Measurements from ENCODE around the gene PROM1. TPM values are rescaled to one million over a fixed set of nuclear protein-coding genes. Genes with fewer than 3 reads are reported as not detected.

Gene PROM1
- total and polyA plus RNA-seq, 2 experiments from 2014 or later = 36.6 to 66.6 TPM

- DNase-seq (ENCODE audit: low spot score) (no peak), ATAC-seq (no peak)
- Histone ChIP-seq H3K27me3 (ENCODE audit: insufficient read depth) (no peaks in the 10 kb centered on the region), H2AFZ (no peak overlapping the region), H3K36me3 (ENCODE audit: insufficient read depth) (peaks cover 48% of the 10 kb centered on the region), H3F3A (replicated peaks; ENCODE audit: low read depth) (no peaks in the 10 kb centered on the region), H3K4me3 (no peak overlapping the region), H3K79me2 (replicated peaks; ENCODE audit: insufficient read depth) (no peaks in the 10 kb centered on the region), H3K9me2 (ENCODE audit: insufficient read depth) (no peaks in the 10 kb centered on the region), H4K20me1 (replicated peaks; ENCODE audit: insufficient read depth) (peaks cover 2% of the 10 kb centered on the region; the same call in 1 of the 2 replicates), H3K4me1 (ENCODE audit: insufficient read depth) (no peaks in the 10 kb centered on the region), H3K27ac (ENCODE audit: low read depth) (no peak overlapping the region), H3K4me2 (no peak overlapping the region)
- no peaks in the 10 kb centered on the region for H3K4me1 Mint-ChIP-seq
- H3K9me3 Mint-ChIP-seq = 0 out of 3 replicates have a peak, but pooled peaks cover 3% of the 10 kb centered on the region
- H3K27ac Mint-ChIP-seq = peak overlapping the region; percentile 30; the same call in 1 of the 2 replicates
- H3K27me3 Mint-ChIP-seq (ENCODE audit: insufficient read depth, low read depth, poor library complexity) = peaks cover 8% of the 10 kb centered on the region
- H3K36me3 Mint-ChIP-seq (ENCODE audit: low read depth) = peaks cover 84% of the 10 kb centered on the region
- no peak overlapping the region for H3K4me3 Mint-ChIP-seq
- no peak for TF ChIP-seq ZNF331 (CRISPR knock-in tag; IDR thresholded peaks at IDR 0.05; ENCODE audit: low read depth)
- TF ChIP-seq, protein P1, sequence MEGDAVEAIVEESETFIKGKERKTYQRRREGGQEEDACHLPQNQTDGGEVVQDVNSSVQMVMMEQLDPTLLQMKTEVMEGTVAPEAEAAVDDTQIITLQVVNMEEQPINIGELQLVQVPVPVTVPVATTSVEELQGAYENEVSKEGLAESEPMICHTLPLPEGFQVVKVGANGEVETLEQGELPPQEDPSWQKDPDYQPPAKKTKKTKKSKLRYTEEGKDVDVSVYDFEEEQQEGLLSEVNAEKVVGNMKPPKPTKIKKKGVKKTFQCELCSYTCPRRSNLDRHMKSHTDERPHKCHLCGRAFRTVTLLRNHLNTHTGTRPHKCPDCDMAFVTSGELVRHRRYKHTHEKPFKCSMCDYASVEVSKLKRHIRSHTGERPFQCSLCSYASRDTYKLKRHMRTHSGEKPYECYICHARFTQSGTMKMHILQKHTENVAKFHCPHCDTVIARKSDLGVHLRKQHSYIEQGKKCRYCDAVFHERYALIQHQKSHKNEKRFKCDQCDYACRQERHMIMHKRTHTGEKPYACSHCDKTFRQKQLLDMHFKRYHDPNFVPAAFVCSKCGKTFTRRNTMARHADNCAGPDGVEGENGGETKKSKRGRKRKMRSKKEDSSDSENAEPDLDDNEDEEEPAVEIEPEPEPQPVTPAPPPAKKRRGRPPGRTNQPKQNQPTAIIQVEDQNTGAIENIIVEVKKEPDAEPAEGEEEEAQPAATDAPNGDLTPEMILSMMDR (conservative IDR thresholded peaks at IDR 0.05; ENCODE audit: low read depth in 2 of 2) = no peak
- TF ChIP-seq NANOG (IDR thresholded peaks at IDR 0.05; ENCODE audit: borderline replicate concordance) = no peak
- no peak for TF ChIP-seq POLR2AphosphoS5 (IDR thresholded peaks at IDR 0.05; ENCODE audit: low read depth)
- no peak for TF ChIP-seq JUNB (IDR thresholded peaks at IDR 0.05; ENCODE audit: unreplicated experiment)
- TF ChIP-seq, protein P2, sequence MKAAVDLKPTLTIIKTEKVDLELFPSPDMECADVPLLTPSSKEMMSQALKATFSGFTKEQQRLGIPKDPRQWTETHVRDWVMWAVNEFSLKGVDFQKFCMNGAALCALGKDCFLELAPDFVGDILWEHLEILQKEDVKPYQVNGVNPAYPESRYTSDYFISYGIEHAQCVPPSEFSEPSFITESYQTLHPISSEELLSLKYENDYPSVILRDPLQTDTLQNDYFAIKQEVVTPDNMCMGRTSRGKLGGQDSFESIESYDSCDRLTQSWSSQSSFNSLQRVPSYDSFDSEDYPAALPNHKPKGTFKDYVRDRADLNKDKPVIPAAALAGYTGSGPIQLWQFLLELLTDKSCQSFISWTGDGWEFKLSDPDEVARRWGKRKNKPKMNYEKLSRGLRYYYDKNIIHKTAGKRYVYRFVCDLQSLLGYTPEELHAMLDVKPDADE (IDR thresholded peaks at IDR 0.05) = no peak
- TF ChIP-seq ZNF114 (CRISPR knock-in tag; IDR thresholded peaks at IDR 0.05) = no peak
Observed at GRCh38 chr4:15990570-15991285, 93.1 kb downstream of the PROM1 start.

DNA sequence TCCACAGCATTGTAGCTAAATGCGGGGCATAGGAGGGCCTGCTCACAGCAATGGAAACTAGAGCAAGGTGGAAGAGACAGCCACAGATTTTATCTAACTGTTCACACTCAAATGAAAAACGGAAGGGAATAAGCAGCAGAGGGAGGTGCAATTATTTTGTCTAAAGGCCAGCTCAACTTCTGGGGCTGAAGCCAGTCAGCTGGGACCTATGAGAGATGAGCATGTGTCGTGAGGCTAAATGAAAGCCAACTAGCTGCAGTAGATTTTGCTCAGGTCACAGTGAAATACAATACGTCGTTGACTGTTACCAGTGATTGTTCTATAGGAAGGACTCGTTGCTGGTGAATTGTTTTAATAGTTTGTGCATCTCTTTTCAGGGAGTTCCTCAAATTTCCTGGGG is 94.4 kb downstream of the PROM1 start:
- ATAC-seq (no peak), DNase-seq (ENCODE audit: low spot score) (no peak)
- Mint-ChIP-seq H3K9me3 (0 out of 3 replicates have a peak, but pooled peaks cover 6% of the 10 kb centered on the region), H3K36me3 (ENCODE audit: low read depth) (peaks cover 93% of the 10 kb centered on the region), H3K4me1 (no peaks in the 10 kb centered on the region), H3K4me3 (no peak overlapping the region), H3K27ac (no peak overlapping the region), H3K27me3 (ENCODE audit: insufficient read depth, low read depth, poor library complexity) (peaks cover 8% of the 10 kb centered on the region)
- no peak overlapping the region for H3K4me2 ChIP-seq
- no peak overlapping the region for H3K27ac ChIP-seq (ENCODE audit: low read depth)
- peaks cover 61% of the 10 kb centered on the region for H3K36me3 ChIP-seq (ENCODE audit: insufficient read depth)
- H3K4me1 ChIP-seq (ENCODE audit: insufficient read depth) = no peaks in the 10 kb centered on the region
- H3F3A ChIP-seq (replicated peaks; ENCODE audit: low read depth) = no peaks in the 10 kb centered on the region
- H3K4me3 ChIP-seq = no peak overlapping the region
- no peak overlapping the region for H2AFZ ChIP-seq
- no peaks in the 10 kb centered on the region for H3K9me2 ChIP-seq (ENCODE audit: insufficient read depth)
- H3K79me2 ChIP-seq (replicated peaks; ENCODE audit: insufficient read depth) = no peaks in the 10 kb centered on the region
- no peaks in the 10 kb centered on the region for H3K27me3 ChIP-seq (ENCODE audit: insufficient read depth)
- no peaks in the 10 kb centered on the region for H4K20me1 ChIP-seq (replicated peaks; ENCODE audit: insufficient read depth)
- no peak for TF ChIP-seq STAT1 (IDR thresholded peaks at IDR 0.05; ENCODE audit: unreplicated experiment)
- TF ChIP-seq, protein P3, sequence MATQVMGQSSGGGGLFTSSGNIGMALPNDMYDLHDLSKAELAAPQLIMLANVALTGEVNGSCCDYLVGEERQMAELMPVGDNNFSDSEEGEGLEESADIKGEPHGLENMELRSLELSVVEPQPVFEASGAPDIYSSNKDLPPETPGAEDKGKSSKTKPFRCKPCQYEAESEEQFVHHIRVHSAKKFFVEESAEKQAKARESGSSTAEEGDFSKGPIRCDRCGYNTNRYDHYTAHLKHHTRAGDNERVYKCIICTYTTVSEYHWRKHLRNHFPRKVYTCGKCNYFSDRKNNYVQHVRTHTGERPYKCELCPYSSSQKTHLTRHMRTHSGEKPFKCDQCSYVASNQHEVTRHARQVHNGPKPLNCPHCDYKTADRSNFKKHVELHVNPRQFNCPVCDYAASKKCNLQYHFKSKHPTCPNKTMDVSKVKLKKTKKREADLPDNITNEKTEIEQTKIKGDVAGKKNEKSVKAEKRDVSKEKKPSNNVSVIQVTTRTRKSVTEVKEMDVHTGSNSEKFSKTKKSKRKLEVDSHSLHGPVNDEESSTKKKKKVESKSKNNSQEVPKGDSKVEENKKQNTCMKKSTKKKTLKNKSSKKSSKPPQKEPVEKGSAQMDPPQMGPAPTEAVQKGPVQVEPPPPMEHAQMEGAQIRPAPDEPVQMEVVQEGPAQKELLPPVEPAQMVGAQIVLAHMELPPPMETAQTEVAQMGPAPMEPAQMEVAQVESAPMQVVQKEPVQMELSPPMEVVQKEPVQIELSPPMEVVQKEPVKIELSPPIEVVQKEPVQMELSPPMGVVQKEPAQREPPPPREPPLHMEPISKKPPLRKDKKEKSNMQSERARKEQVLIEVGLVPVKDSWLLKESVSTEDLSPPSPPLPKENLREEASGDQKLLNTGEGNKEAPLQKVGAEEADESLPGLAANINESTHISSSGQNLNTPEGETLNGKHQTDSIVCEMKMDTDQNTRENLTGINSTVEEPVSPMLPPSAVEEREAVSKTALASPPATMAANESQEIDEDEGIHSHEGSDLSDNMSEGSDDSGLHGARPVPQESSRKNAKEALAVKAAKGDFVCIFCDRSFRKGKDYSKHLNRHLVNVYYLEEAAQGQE (IDR thresholded peaks at IDR 0.05; ENCODE audit: unreplicated experiment) = no peak
- no peak for TF ChIP-seq CREB1 (CRISPR knock-in tag; IDR thresholded peaks at IDR 0.05; ENCODE audit: low read depth)
- TF ChIP-seq POLR2AphosphoS5 (IDR thresholded peaks at IDR 0.05; ENCODE audit: low read depth) = no peak
- no peak for TF ChIP-seq EZH2 (IDR thresholded peaks at IDR 0.05; ENCODE audit: low read depth, unreplicated experiment)
